Peyer's patch (tissue), 4 donors: ENCODE measurements around the gene GPAM. TPM values are rescaled to one million over a fixed set of nuclear protein-coding genes. Genes with fewer than 3 reads are reported as not detected.

Experiments
- DNase-seq, 3 donors: peaks; one replicate each; pipeline ENCODE4 v3.0.0-alpha.2; 2017 to 2019
- H3K27ac ChIP-seq, 4 donors: fragments of 200-600 bp; sonication (generic); one replicate each; pipeline ENCODE4 v1.5.1; 2016 to 2019
- H3K27me3 ChIP-seq, 2 donors: fragments of 200-600 bp; sonication (generic); one replicate each; pipeline ENCODE4 v1.5.1; 2019
- H3K36me3 ChIP-seq, 3 donors: fragments of 200-600 bp; sonication (generic); one replicate each; pipeline ENCODE4 v1.5.1; 2016 to 2019
- H3K4me1 ChIP-seq, 4 donors: fragments of 200-600 bp; sonication (generic); one replicate each; pipeline ENCODE4 v1.5.1; 2016 to 2019
- H3K4me3 ChIP-seq, 4 donors: fragments of 200-600 bp; sonication (generic); 1 replicate in 3 of 4; 2 replicates in 1 of 4; pipeline ENCODE4 v1.5.1; 2016 to 2019; ENCODE audit warnings: mild to moderate bottlenecking in 1 of 4
- H3K9me3 ChIP-seq, 4 donors: fragments of 200-600 bp; sonication (generic); one replicate each; pipeline ENCODE4 v1.5.1; 2016 to 2019; ENCODE audit warnings: mild to moderate bottlenecking in 1 of 4
- CTCF ChIP-seq, 6 experiments: fragments of 450-650 bp in 4 of 6; fragments of 200-600 bp in 2 of 6; sonication (generic) in 1 of 6; IDR thresholded peaks; one replicate each; pipeline ENCODE4 v1.5.1; 2017 to 2019; ENCODE audit warnings: antibody characterized with exemption in 6 of 6, mild to moderate bottlenecking in 3 of 6, moderate library complexity in 1 of 6
- POLR2A ChIP-seq, 2 donors: fragments of 450-650 bp; IDR thresholded peaks; one replicate each; pipeline ENCODE4 v1.5.1; 2017; ENCODE audit warnings: antibody characterized with exemption in 2 of 2, mild to moderate bottlenecking in 2 of 2, moderate library complexity in 2 of 2
- total RNA-seq, 4 donors: library from RNA; depleted of rRNA; stranded (reverse); fragments of >200 nt; gene quantifications; one replicate each; pipeline ENCODE4 v1.1.0, GENCODE V29; 2016

GPAM gene
- total RNA-seq, 4 donors from 2014 or later, result 3.3 to 13.7 (median 6.4) TPM

DNA sequence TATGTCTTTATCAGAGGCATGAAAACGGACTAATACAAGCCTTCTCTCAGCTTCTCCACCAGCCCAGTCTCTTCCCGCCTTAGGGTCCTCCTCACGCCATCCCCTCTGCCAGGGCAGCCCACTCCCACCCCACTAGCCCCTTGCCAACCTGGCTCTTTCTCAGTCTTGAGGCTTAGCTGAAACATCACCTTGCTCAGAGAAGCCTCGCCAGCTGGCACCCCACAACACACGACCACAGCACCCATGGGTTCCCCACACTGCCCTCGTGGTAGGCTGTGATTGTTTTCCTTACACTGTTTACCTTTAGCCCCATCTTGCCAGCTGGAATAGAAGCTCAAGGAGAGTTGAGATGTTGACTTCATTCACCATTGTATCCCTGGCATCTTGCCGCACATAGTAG is 44.4 kb downstream of the GPAM start:
- no peak overlapping the region for H3K4me3 ChIP-seq
- H3K36me3 ChIP-seq, result no peaks in the 10 kb centered on the region
- no peaks in the 10 kb centered on the region for H3K27me3 ChIP-seq
- DNase-seq, result no peak
- H3K9me3 ChIP-seq, result no peaks in the 10 kb centered on the region
- TF ChIP-seq POLR2A (IDR thresholded peaks at IDR 0.05), result no peak
- TF ChIP-seq CTCF (IDR thresholded peaks at IDR 0.05), result no peak
- H3K4me1 ChIP-seq, result no peaks in the 10 kb centered on the region
- no peak overlapping the region for H3K27ac ChIP-seq

DNA sequence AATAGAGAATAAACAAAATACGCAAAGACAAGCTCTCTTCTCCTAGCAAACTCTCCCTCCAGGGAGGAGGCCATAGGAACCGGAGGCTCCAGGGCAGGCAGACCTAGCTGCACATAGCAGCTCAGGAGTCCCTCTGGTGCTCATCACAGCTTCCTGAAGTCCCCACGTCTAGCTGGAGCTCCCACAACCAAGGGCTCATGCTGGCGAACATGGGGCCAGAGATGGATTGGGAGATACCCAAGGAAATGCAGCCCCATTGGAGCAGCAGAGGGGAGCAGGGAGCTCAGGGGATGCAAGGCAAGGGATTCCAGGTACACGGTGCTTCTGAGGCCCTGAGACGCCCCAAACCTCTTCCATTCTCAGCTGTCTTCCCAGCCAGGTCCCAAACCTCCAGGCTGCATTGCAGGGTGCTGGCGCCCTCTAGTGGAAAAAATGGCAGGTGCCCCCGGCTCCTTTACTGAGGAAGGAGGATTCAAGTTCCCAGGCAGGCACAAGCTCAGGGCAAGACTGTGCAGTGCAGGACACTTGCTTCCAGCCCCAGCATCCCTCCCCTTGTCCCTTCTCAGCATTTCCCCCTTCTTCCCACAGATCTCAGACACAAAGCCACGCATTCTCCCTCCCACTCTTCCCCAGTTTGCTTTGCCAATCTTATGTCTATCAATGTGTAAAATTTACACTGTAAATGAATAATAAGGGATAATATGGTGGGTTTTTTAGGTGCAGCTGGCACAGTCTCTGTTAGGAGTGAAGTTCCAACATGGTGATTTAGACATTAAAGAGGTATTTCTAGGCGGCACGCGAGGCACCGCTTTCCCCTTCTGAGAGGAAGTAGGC is 46.2 kb downstream of the GPAM start:
- no peak overlapping the region for H3K4me3 ChIP-seq
- no peaks in the 10 kb centered on the region for H3K27me3 ChIP-seq
- no peaks in the 10 kb centered on the region for H3K36me3 ChIP-seq
- no peaks in the 10 kb centered on the region for H3K9me3 ChIP-seq
- no peak overlapping the region for H3K27ac ChIP-seq
- no peaks in the 10 kb centered on the region for H3K4me1 ChIP-seq
- TF ChIP-seq POLR2A (IDR thresholded peaks at IDR 0.05), result no peak
- TF ChIP-seq CTCF (IDR thresholded peaks at IDR 0.05), result peak; percentile 43 to 85 (median 78)
- DNase-seq, result peak; percentile 44 to 86 (median 78)

DNA sequence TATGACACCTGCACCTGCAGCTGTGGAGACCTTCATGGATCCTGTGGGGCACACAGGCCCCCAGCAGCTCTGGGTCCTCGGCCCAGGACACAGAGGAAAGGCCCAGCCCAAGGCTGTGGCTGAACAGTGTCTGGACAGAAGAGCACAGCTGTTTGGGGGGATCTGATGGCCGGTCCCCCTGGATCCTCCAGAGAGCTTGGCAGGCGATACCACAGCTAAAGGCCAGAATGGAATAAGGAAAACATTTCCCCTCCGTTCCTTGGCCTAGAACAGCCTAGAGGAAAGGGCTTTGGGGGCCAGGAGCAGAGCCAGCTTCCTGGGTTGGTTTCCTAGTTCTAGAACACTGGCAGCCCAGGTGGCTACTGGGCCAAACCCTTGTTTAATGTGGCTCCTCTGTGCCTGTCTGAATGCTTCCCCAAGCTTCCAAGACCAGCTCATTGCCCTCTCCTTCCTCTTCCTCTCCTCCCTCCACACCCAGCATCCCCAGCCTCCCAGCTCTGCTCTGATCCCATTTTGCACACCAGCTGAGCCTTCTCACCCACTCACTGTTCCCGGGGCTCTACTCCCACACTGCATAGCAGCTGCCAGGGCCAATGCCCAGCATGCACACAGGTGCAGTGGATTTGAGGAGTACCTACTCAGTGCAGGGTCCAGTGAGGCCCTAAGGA is 46.9 kb downstream of the GPAM start:
- no peak for DNase-seq
- H3K9me3 ChIP-seq, result no peaks in the 10 kb centered on the region
- no peak for TF ChIP-seq POLR2A (IDR thresholded peaks at IDR 0.05)
- no peaks in the 10 kb centered on the region for H3K36me3 ChIP-seq
- H3K4me1 ChIP-seq, result no peaks in the 10 kb centered on the region
- H3K27ac ChIP-seq, result no peak overlapping the region
- no peaks in the 10 kb centered on the region for H3K27me3 ChIP-seq
- H3K4me3 ChIP-seq, result no peak overlapping the region

DNA sequence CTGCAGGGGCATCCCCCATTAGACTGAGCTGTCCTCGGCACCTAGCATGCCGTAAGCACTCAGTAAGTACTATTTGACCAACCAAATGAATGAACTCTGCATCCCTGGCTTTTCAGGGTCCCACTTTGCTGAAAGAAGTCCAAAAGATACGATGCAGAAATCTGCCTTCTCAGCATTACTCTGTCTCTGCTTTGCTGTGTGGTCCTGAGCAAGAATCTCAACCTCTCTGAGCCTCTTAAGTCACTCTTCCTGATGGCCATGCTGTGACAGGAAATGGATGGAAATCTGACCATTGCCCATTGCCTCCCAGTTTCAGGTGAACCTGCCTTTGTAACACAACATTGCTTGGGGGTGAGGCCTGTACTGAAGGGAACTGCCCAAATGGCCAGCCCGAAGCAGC is 48.0 kb downstream of the GPAM start:
- no peak for TF ChIP-seq POLR2A (IDR thresholded peaks at IDR 0.05)
- TF ChIP-seq CTCF (IDR thresholded peaks at IDR 0.05), result no peak
- Histone ChIP-seq H3K36me3 (no peaks in the 10 kb centered on the region), H3K4me3 (no peak overlapping the region), H3K9me3 (no peaks in the 10 kb centered on the region), H3K27me3 (no peaks in the 10 kb centered on the region), H3K4me1 (no peaks in the 10 kb centered on the region), H3K27ac (no peak overlapping the region)
- no peak for DNase-seq

GRCh38 chr10:112132435-112132834 is 51.1 kb downstream of the GPAM start:
- no peaks in the 10 kb centered on the region for H3K4me1 ChIP-seq
- TF ChIP-seq CTCF (IDR thresholded peaks at IDR 0.05), result no peak
- no peak for TF ChIP-seq POLR2A (IDR thresholded peaks at IDR 0.05)
- H3K36me3 ChIP-seq, result no peaks in the 10 kb centered on the region
- no peak for DNase-seq
- H3K9me3 ChIP-seq, result no peaks in the 10 kb centered on the region
- no peak overlapping the region for H3K4me3 ChIP-seq
- no peak overlapping the region for H3K27ac ChIP-seq
- no peaks in the 10 kb centered on the region for H3K27me3 ChIP-seq

DNA sequence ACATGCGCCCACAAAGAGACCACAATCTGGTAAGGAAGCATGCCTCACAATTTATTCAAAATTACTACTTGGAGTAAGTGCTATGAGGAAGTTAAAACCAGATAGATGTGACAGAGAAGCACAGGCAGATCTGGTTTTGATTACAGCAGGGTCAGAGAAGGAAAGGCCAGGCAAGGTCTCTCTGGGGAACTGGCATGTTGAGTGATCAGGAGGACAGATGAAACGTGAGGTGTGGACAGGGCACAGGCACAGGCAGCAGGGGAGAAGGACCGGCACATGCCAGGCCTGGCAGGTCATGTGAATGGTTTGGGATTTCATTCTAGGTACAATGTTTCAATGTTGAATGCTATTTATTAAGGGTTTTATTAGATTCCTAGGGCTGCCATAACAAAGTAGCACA is 51.6 kb downstream of the GPAM start:
- no peak for TF ChIP-seq POLR2A (IDR thresholded peaks at IDR 0.05)
- no peak for TF ChIP-seq CTCF (IDR thresholded peaks at IDR 0.05)
- Histone ChIP-seq H3K4me1 (no peaks in the 10 kb centered on the region), H3K27me3 (no peaks in the 10 kb centered on the region), H3K27ac (no peak overlapping the region), H3K36me3 (no peaks in the 10 kb centered on the region), H3K9me3 (no peaks in the 10 kb centered on the region), H3K4me3 (no peak overlapping the region)
- DNase-seq, result no peak
